Neural progenitor cell (in vitro differentiated cells): ENCODE results near the gene PCK2. TPM values are rescaled to one million over a fixed set of nuclear protein-coding genes. Genes with fewer than 3 reads are reported as not detected.

Experiments used
- DNase-seq: peaks from one replicate; pipeline ENCODE4 v3.0.0-alpha.2; 2016; ENCODE audit warnings: low spot score
- H2AFZ ChIP-seq: fragments of 200-600 bp; sonication (generic); replicated peaks from 2 replicates; pipeline ENCODE4 v1.6.1; 2016; ENCODE audit warnings: antibody characterized with exemption
- H3F3A ChIP-seq: fragments of 200-600 bp; sonication (generic); 2 replicates; pipeline ENCODE4 v1.6.1; 2016; ENCODE audit warnings: antibody characterized with exemption, low read depth
- H3K27ac ChIP-seq: fragments of 200-600 bp; sonication (generic); 2 replicates; pipeline ENCODE4 v1.5.1; 2016; ENCODE audit warnings: mild to moderate bottlenecking
- H3K27me3 ChIP-seq: fragments of 200-600 bp; sonication (generic); 2 replicates; pipeline ENCODE4 v1.6.1; 2016; ENCODE audit warnings: mild to moderate bottlenecking, moderate library complexity
- H3K36me3 ChIP-seq: fragments of 200-600 bp; sonication (generic); 2 replicates; pipeline ENCODE4 v1.5.1; 2016
- H3K4me1 ChIP-seq: fragments of 200-600 bp; sonication (generic); 2 replicates; pipeline ENCODE4 v1.6.1; 2016; ENCODE audit warnings: mixed run types
- H3K4me2 ChIP-seq: fragments of 200-600 bp; sonication (generic); 2 replicates; pipeline ENCODE4 v1.6.1; 2016
- H3K4me3 ChIP-seq: fragments of 200-600 bp; sonication (generic); 2 replicates; pipeline ENCODE4 v1.5.1; 2016
- H3K79me2 ChIP-seq: fragments of 200-600 bp; sonication (generic); 2 replicates; pipeline ENCODE4 v1.6.1; 2016; ENCODE audit warnings: low read depth
- H3K9ac ChIP-seq: fragments of 200-600 bp; sonication (generic); 2 replicates; pipeline ENCODE4 v1.6.1; 2016
- H3K9me3 ChIP-seq: fragments of 200-600 bp; sonication (generic); 2 replicates; pipeline ENCODE4 v1.5.1; 2016; ENCODE audit warnings: low read depth
- H4K20me1 ChIP-seq: fragments of 200-600 bp; sonication (generic); 2 replicates; pipeline ENCODE4 v1.6.1; 2016; ENCODE audit warnings: low read depth
- H3K27ac Mint-ChIP-seq: 3 replicates; pipeline ENCODE4 v1.8.0; 2021; ENCODE audit warnings: mixed read lengths
- H3K27me3 Mint-ChIP-seq: 2 replicates; pipeline ENCODE4 v1.8.0; 2022; ENCODE audit warnings: low read depth, mild to moderate bottlenecking, inconsistent platforms, moderate library complexity, mixed read lengths; ENCODE audit not compliant: insufficient read depth
- H3K36me3 Mint-ChIP-seq: 3 replicates; pipeline ENCODE4 v1.8.0; 2021; ENCODE audit warnings: mixed read lengths
- H3K4me1 Mint-ChIP-seq: 3 replicates; pipeline ENCODE4 v1.8.0; 2021; ENCODE audit warnings: mixed read lengths
- H3K4me3 Mint-ChIP-seq: 3 replicates; pipeline ENCODE4 v1.8.0; 2021; ENCODE audit warnings: mild to moderate bottlenecking, moderate library complexity, mixed read lengths
- H3K9me3 Mint-ChIP-seq: 3 replicates; pipeline ENCODE4 v1.8.0; 2020; ENCODE audit warnings: mixed read lengths
- EZH2 ChIP-seq: fragments of 200-600 bp; sonication (generic); IDR thresholded peaks from 2 replicates; pipeline ENCODE4 v1.6.1; 2017; ENCODE audit warnings: antibody characterized with exemption, mild to moderate bottlenecking, moderate library complexity
- EZH2phosphoT487 ChIP-seq: fragments of 200-600 bp; sonication (generic); IDR thresholded peaks from 2 replicates; pipeline ENCODE4 v1.6.1; 2017; ENCODE audit warnings: antibody characterized with exemption
- total RNA-seq: library from RNA; depleted of rRNA; stranded (reverse); fragments of >200 nt; gene quantifications from 2 replicates; pipeline ENCODE4 v1.2.3, GENCODE V29; 2015; ENCODE audit warnings: low replicate concordance
- TF ChIP-seq, protein P1 (sequence below): fragments of 200-600 bp; sonication (generic); IDR thresholded peaks from 2 replicates; pipeline ENCODE4 v1.5.1; 2017; ENCODE audit warnings: antibody characterized with exemption, mild to moderate bottlenecking

PCK2 gene
- total RNA-seq, 1 donor from 2014 or later, result 11.1 TPM

DNA sequence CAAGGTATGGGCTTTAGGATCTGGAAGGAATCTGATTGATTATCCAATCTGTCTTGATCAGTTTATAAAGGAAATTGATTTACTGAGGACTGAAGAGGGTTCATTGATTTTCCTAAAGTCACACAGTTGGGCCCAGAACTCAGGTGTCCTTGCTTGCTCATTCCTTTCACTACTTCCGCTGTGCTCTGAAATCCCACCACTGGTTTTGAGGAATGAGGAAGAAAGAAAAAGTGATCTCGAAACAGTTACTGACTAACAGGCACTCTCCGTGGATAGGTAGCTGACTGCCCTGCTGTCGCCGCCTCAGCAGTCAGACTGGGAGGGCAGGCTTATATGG, 36.2 kb downstream of the PCK2 start, which contains the start of gene FITM1:
FITM1 (plus strand) TSS at position 280 of the 337 bp plus-strand sequence. CDS start 905 bp downstream, outside the sequence.
- no peaks in the 10 kb centered on the region for H3K36me3 ChIP-seq
- Mint-ChIP-seq H3K9me3 (no peaks in the 10 kb centered on the region), H3K27me3 (peaks cover 4% of the 10 kb centered on the region), H3K36me3 (no peaks in the 10 kb centered on the region), H3K27ac (no peak within 1 kb of the TSS), H3K4me1 (peaks cover 3% of the 10 kb centered on the region), H3K4me3 (no peak within 1 kb of the TSS)
- H3K4me3 ChIP-seq, result no peak within 1 kb of the TSS
- H3K9me3 ChIP-seq, result no peaks in the 10 kb centered on the region
- no peak within 1 kb of the TSS for H3K4me2 ChIP-seq
- no peak for DNase-seq
- H3K27ac ChIP-seq, result no peak within 1 kb of the TSS
- TF ChIP-seq EZH2phosphoT487 (no peak), EZH2 (no peak)
- TF ChIP-seq, protein P1, sequence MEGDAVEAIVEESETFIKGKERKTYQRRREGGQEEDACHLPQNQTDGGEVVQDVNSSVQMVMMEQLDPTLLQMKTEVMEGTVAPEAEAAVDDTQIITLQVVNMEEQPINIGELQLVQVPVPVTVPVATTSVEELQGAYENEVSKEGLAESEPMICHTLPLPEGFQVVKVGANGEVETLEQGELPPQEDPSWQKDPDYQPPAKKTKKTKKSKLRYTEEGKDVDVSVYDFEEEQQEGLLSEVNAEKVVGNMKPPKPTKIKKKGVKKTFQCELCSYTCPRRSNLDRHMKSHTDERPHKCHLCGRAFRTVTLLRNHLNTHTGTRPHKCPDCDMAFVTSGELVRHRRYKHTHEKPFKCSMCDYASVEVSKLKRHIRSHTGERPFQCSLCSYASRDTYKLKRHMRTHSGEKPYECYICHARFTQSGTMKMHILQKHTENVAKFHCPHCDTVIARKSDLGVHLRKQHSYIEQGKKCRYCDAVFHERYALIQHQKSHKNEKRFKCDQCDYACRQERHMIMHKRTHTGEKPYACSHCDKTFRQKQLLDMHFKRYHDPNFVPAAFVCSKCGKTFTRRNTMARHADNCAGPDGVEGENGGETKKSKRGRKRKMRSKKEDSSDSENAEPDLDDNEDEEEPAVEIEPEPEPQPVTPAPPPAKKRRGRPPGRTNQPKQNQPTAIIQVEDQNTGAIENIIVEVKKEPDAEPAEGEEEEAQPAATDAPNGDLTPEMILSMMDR, result no peak
- no peaks in the 10 kb centered on the region for H3K4me1 ChIP-seq
- no peak within 1 kb of the TSS for H2AFZ ChIP-seq
- no peaks in the 10 kb centered on the region for H3K79me2 ChIP-seq
- H4K20me1 ChIP-seq, result no peaks in the 10 kb centered on the region
- no peaks in the 10 kb centered on the region for H3K27me3 ChIP-seq
- no peak within 1 kb of the TSS for H3K9ac ChIP-seq
- H3F3A ChIP-seq, result peaks cover 10% of the 10 kb centered on the region

DNA sequence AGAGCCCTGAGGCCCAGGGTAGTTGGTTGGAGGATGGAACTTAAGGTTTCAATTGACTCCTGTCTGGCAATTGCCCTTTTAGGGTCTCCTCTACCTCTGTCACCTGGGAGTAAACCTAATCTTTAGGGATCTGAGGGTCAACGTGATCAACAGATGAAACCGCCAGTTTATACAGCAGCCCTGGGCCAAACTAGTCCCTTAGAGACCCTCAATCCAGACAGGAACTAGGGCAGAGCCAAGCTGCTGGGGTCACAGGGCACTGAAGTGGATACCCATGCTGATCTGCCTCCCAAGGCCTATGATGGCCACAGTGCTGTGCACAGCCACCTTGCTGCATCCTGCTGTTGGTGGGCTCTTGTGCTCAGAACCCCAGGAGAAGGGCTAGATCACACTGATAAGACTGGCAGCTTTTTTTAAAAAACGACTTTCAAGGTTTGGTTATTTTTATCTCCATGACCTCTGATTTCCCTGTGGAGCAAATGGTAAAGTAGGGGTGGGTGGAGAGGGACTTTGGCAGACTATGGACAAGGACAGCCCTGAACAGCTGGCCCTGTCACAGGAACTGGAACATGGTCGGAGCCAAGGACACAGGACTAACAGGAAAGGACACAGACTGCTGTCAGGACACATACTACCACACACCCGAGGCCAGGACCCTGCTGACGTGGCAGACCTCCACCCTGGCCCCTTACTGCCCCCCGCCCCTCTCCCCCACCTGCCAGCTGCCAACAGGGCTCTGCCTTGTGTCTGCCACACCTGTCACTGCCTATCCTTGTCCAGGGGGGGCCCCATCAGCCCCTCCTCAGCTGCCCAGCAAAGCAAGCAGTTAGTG, 36.8 kb downstream of the PCK2 start:
- Mint-ChIP-seq H3K36me3 (no peaks in the 10 kb centered on the region), H3K4me3 (no peak overlapping the region), H3K9me3 (no peaks in the 10 kb centered on the region), H3K27me3 (peaks cover 4% of the 10 kb centered on the region), H3K4me1 (peaks cover 5% of the 10 kb centered on the region), H3K27ac (no peak overlapping the region)
- H3K4me2 ChIP-seq, result no peak overlapping the region
- H3K4me3 ChIP-seq, result no peak overlapping the region
- H3K4me1 ChIP-seq, result no peaks in the 10 kb centered on the region
- H3K9ac ChIP-seq, result no peak overlapping the region
- peaks cover 13% of the 10 kb centered on the region for H3F3A ChIP-seq
- TF ChIP-seq EZH2 (no peak), EZH2phosphoT487 (no peak)
- TF ChIP-seq, protein P1, result no peak
- no peaks in the 10 kb centered on the region for H3K79me2 ChIP-seq
- H4K20me1 ChIP-seq, result no peaks in the 10 kb centered on the region
- H3K36me3 ChIP-seq, result no peaks in the 10 kb centered on the region
- no peak overlapping the region for H2AFZ ChIP-seq
- DNase-seq, result no peak
- H3K9me3 ChIP-seq, result no peaks in the 10 kb centered on the region
- no peaks in the 10 kb centered on the region for H3K27me3 ChIP-seq
- H3K27ac ChIP-seq, result no peak overlapping the region

DNA sequence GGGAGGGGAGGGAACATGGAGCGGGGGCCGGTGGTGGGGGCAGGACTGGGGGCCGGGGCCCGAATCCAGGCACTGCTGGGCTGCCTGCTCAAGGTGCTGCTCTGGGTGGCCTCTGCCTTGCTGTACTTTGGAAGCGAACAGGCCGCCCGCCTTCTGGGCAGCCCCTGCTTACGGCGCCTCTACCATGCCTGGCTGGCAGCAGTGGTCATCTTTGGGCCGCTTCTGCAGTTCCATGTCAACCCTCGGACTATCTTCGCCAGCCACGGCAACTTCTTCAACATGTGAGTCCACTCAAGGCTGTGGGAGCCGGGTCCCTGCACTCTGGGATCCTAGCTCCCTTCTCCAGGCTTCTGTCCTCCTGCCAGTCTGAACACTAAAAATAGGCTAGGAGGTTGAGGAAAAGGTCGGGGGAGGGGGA, 37.4 kb downstream of the PCK2 start:
- TF ChIP-seq, protein P1, result no peak
- no peak for TF ChIP-seq EZH2phosphoT487
- TF ChIP-seq EZH2, result no peak
- Histone ChIP-seq H2AFZ (no peak overlapping the region), H3K4me1 (peaks cover 1% of the 10 kb centered on the region), H3K9ac (no peak overlapping the region), H3K27ac (no peak overlapping the region), H3K4me3 (no peak overlapping the region), H3K36me3 (no peaks in the 10 kb centered on the region), H4K20me1 (no peaks in the 10 kb centered on the region), H3F3A (peaks cover 13% of the 10 kb centered on the region), H3K27me3 (peaks cover 4% of the 10 kb centered on the region), H3K4me2 (no peak overlapping the region), H3K9me3 (no peaks in the 10 kb centered on the region), H3K79me2 (no peaks in the 10 kb centered on the region)
- Mint-ChIP-seq H3K4me1 (peaks cover 7% of the 10 kb centered on the region), H3K27ac (no peak overlapping the region), H3K27me3 (peaks cover 4% of the 10 kb centered on the region), H3K36me3 (no peaks in the 10 kb centered on the region), H3K9me3 (no peaks in the 10 kb centered on the region), H3K4me3 (no peak overlapping the region)
- DNase-seq, result no peak
